Endometrium (tissue), 2 donors: ENCODE results near the gene ABCF3.

Experiments used
- FAIRE-seq: peaks from 2 replicates; lab custom pipeline; 2012; peaks lifted over from hg19 to GRCh38; lab: Jason Lieb, UNC
- donor health status: control.
- donor health status: control.

The ABCF3 gene

DNA sequence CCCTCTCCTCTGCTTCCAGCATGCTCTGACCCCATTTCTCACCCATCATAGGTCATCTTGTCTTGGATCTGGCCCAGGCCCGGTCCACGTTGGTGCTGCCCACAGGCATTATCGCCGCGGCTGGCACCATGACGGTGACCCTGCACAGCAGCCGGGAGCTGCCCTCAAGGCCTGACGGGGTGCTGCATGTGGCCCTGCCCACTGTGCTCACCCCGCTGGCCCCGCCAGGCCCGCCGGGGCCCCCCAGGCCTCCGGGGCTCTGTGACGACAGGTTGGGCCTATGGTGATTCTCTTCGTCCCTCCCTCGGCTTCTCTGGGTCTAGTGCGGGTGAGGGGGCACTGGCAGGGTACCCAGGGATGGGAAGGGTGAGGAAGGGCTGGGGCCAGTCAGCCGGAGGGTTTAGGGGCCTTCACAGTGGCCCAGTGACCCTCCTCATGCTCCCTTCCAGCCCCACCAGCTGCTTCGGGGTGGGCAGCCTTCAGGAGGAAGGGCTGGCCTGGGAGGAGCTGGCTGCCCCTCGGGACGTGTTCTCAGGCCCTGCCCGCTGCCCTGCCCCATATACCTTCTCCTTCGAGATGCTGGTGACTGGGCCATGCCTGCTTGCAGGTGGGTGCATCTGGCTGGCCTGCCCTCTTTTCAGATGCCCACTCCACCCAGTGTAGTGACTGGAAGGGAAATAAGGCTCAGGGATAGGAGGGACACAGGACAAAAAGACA, 47.3 kb downstream of the ABCF3 start:
- no peak for FAIRE-seq

DNA sequence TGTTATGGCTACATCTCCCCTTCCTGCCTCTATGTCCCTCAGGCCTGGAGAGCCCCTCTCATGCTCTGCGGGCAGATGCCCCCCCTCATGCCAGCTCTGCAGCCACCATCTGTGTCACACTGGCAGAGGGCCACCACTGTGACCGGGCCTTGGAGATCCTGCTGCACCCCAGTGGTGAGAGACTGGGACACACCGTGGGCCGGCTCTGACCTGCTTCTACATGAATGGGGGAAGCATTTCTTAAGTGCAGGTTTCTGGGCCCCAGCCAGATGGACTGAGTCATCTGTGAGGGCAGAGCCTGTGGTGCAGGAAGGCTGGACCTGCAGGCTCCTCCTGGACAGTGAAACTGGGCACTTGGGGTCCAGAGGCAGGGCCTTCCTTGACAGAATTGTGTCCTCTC, 48.2 kb downstream of the ABCF3 start:
- FAIRE-seq = no peak

DNA sequence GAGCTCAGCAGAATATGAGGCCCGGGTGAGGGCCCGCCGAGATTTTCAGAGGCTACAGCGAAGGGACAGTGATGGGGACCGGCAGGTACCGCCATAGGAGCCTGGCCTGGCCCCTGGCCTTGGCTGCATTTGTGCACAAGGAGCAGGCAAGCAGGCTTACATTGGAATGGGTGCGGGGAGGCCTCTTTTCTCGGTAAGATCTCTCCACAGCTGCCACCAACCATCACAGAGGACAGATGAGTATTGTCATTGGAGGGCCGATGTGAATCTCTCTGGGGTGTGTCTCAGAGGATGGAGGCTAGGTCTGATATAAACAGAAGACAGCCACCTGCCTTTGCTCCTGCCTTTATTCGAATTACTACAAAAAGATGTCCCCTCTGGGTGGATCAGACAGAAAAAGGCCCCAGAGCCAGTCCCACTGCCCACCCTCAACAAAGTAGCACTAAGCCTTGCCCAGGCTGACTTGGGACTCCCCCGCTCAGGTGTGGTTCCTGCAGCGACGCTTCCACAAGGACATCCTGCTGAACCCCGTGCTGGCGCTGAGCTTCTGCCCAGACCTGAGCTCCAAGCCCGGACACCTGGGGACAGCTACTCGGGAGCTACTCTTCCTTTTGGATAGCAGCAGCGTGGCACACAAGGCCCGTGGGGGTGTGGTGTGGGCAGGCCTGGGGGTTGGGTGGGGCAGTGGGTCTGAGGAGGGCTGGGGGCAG, 48.8 kb downstream of the ABCF3 start:
- FAIRE-seq = no peak

DNA sequence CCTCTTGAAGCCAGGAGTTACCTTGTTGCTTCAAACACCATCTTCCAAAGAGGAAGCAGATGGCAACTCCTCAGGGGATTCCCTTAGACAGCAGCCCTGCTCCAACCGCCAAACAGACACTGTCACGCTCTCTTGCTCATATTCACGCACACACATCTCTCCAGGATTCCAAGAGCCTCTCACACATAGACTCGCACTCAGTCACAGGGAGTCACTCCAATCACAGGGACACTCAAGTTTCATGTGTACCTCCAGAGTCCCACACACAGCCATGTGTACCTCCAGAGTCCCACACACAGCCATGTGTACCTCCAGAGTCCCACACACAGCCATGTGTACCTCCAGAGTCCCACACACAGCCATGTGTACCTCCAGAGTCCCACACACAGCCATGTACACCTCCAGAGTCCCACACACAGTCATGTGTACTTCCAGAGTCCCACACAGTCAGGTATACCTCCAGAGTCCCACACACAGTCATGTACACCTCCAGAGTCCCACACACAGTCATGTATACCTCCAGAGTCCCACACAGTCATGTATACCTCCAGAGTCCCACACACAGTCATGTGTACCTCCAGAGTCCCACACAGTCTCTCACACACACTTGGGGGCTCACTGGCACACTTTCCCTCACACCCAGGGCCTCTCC, 49.5 kb downstream of the ABCF3 start:
- no peak for FAIRE-seq

DNA sequence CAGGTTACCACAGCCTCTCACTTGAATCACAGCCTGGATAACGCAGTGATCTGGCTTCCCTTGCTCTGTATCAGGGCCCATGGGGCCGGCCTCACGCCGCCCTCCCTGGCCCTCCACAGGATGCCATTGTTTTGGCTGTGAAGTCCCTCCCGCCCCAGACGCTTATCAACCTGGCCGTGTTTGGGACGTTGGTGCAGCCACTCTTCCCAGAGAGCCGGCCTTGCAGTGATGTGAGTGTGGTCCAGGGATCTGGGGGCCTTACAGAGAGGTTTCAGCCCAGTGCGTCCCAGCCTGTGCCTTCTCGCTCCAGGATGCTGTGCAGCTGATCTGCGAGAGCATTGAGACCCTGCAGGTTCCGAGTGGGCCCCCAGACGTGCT, 50.0 kb downstream of the ABCF3 start:
- no peak for FAIRE-seq

DNA sequence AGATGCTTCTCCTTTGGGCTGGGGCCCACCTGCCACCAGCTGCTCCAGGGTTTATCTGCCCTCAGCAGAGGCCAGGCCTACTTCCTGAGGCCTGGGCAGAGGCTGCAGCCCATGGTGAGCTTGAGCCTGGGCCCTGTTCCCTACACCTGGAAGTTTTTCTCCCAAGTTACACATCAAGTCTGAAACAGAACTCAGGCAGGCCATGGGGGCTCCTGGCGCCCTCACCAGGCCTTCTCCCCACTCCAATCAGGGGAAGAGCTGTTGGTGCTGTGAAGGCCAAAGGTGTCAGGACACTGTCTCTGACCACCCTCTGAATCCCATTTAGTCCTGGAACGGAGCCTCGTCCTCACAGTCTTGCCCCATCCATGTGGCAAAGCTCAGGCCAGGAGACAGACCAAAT, 50.6 kb downstream of the ABCF3 start:
- no peak for FAIRE-seq

DNA sequence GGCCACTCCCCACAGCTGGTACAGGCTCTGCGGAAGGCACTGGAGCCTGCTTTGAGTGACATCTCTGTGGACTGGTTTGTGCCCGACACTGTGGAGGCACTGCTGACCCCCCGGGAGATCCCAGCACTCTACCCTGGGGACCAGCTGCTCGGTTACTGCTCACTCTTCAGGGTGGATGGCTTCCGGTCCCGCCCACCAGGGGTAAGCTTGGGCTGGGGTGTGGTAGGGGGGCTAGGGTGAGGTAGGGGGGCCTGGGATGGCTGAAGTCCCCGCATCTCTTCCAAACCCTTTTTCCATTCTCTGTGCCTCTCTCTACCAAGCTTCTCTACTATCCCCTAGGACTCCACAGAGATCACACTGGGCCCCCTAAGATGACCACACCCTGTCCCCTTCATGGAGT, 51.2 kb downstream of the ABCF3 start:
- FAIRE-seq = no peak

DNA sequence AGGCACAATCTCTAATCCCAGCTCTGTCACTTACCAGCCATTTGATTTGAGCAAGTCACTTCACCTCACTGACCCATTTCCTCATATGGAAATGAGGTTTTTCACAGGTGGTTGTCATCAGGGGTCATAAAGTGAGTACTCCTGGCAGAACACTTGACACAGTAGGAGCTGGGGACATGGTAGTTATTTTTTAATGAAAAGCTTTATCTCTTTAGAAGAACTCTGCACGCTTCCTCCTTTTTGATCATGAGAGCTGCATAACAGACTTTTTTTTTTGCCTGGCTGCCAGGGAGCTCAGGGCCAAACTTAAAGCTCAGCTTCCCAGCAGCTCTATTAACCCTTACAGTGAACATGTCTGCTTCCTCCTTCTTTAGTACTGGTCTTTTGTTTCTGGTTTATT, 51.8 kb downstream of the ABCF3 start:
- FAIRE-seq = no peak

DNA sequence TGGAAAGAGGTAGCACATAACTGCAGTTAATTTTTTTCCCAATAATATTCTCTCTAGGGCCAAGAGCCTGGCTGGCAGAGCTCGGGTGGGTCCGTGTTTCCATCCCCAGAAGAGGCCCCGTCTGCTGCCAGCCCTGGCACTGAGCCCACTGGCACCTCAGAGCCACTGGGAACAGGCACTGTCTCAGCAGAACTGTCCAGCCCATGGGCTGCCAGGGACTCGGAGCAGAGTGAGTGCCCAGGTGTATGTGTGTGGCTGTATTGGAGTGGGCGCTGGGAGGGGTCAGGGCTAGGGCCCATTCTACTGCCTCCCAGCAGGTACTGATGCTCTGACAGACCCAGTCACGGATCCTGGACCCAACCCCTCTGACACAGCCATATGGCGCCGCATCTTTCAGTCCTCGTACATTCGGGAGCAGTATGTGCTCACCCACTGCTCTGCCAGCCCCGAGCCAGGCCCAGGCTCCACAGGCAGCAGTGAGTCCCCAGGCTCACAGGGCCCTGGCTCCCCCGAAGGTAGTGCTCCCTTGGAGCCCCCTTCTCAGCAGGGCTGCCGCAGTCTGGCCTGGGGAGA, 52.3 kb downstream of the ABCF3 start:
- FAIRE-seq = no peak

DNA sequence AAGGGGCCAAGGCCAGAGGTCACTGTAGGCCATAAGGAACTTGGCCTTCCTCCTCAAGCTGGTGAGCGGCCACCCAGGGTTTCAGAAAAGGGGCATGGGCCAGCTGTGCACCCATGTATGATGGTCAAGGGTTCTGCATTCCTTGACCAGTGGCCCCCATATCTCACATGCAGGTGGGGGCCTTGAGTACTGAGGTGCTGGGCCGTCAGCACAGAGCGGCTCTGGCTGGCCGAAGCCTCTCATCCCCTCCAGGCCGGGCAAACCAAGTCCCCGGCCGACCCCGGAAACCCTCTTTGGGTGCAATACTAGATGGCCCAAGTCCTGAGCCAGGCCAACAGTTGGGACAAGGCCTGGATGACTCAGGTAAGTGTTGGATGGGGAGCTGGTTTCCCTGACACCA, 53.2 kb downstream of the ABCF3 start:
- no peak for FAIRE-seq

DNA sequence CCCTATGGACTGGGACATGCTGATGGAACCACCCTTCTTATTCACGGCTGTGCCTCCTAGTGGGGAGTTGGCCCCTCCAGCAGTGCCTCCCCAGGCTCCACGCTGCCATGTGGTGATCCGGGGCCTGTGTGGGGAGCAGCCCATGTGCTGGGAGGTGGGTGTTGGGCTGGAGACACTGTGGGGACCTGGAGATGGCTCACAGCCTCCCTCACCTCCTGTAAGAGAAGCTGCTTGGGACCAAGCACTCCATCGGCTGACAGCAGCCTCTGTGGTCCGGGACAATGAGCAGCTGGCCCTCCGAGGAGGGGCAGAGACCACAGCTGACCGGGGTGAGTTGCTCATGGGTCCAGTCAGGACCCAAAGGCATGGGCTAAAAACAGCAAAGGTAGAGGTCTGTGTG, 53.7 kb downstream of the ABCF3 start:
- FAIRE-seq = no peak

DNA sequence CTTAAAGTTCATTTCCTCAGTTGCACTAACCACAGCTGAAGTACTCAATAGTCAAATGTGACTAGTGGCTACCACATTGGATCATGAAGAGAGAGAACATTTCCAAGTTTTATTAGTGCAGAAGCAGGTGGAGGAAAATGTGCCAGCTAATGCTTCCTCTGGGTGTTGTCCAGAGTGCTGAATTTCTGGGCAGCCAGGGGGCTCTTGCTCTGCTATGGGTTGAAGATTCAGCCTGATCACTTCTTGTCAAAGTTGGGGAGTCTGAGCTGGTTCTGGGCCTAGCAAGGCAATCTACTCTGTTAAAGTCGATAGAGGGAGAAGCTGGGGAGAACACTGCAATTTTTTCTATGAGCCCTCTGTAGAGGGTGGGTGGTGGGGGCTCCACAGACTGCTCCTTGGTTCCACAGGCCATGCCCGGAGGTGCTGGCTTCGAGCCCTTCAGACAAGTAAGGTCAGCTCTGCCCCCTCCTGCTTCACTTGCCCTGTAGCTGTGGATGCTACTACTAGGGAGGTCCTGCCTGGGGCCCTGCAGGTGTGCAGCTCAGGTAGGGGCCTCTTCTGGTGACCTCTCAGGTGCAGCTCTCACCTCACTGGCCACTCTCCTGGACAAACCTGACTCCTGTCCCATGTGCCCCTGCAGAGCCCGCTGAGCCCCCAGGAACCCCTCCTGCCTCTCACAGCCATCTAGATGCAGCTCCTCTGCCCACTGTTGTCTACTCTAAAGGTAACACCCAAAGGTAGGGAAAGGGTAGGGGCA, 54.6 kb downstream of the ABCF3 start:
- FAIRE-seq = no peak

DNA sequence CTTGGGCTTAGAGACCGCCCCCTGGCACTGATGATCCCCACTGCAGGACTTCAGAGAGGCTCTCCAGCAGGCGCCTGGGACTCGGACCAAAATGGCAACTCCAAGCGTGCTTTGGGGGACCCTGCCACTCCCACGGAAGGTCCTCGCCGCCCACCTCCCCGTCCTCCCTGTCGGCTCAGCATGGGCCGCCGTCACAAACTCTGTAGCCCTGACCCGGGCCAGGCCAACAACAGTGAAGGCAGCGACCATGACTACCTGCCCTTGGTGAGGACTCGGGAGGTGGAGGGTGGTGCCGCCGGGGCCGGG, 55.1 kb downstream of the ABCF3 start:
- FAIRE-seq = no peak

DNA sequence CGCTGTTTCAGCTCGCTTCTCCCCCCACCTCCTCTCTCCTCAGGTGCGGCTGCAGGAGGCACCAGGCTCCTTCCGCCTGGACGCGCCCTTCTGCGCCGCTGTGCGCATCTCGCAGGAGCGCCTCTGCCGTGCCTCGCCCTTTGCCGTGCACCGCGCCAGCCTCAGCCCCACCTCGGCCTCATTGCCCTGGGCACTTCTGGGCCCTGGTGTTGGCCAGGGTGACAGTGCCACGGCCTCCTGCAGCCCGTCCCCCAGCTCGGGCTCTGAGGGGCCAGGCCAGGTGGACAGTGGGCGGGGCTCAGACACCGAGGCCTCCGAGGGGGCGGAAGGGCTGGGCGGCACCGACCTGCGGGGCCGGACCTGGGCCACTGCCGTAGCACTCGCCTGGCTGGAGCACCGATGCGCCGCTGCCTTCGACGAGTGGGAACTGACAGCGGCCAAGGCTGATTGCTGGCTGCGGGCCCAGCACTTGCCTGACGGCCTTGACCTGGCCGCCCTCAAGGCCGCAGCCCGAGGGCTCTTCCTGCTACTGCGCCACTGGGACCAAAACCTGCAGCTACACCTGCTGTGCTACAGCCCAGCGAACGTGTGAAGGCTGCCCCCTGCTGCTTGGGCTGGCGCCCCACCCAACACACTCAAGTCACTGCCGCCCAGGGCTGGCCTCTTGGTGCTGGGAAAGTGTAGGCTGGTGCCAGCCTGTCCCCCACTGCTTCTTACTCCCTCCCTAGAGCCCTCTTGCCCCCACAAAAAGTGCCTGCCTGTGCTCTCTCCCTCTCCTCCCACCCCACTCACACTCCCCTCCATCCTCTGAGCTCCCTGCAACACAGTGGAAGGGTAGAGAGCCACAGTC, 55.7 kb downstream of the ABCF3 start:
- no peak for FAIRE-seq

DNA sequence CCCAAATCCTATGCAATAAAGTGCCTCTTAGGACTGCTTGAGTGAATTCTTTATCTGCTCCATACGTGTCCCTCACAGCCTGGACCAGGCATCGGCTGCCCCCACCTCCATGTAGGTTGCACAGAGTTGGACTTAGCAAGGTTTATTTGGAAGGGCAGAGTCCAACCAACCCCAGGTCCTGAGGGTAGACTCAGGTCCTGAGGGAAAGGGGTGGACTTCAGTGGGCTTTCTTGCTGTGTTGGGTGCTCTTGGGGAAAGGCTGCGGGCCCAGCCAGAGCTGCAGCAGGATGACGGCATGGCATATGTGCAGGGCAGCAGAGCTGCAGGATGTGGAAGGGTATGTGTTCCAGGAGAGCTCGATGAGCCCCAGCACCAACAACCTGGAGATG, 56.3 kb downstream of the ABCF3 start:
- FAIRE-seq = no peak
